Mesenchymal stem cell (in vitro differentiated cells and primary cell): ENCODE results near the gene ESCO1.
A peak's percentile ranks its signal among the peaks of the same experiment; 100 is the strongest.
"Not testable (repeated sequence)": the region's sequence is repeated elsewhere in the genome, so short reads cannot be mapped to it uniquely, and the experiment has no call there.

Experiments used
- DNase-seq: peaks from one replicate; pipeline ENCODE4 v3.0.0-alpha.2; 2013
- H2AFZ ChIP-seq: one replicate; pipeline ENCODE4 v1.6.1; 2013; ENCODE audit warnings: low read depth, mild to moderate bottlenecking, control low read depth, inconsistent platforms, low read length, moderate library complexity
- H2AK5ac ChIP-seq: 2 replicates; pipeline ENCODE4 v1.6.1; 2013; ENCODE audit warnings: low read length, moderate library complexity, mild to moderate bottlenecking, inconsistent platforms; ENCODE audit not compliant: severe bottlenecking
- H2BK120ac ChIP-seq: one replicate; pipeline ENCODE4 v1.6.1; 2013; ENCODE audit warnings: low read depth, mild to moderate bottlenecking, inconsistent platforms, low read length, moderate library complexity
- H2BK12ac ChIP-seq, 2 experiments: one replicate each; pipeline ENCODE4 v1.6.1; 2013; ENCODE audit warnings: inconsistent platforms in 2 of 2, low read length in 2 of 2, mild to moderate bottlenecking in 2 of 2, moderate library complexity in 2 of 2, control low read depth in 1 of 2
- H2BK15ac ChIP-seq: one replicate; pipeline ENCODE4 v1.6.1; 2013; ENCODE audit warnings: mild to moderate bottlenecking, low read depth, inconsistent platforms; ENCODE audit not compliant: poor library complexity, severe bottlenecking
- H2BK5ac ChIP-seq: 2 replicates; pipeline ENCODE4 v1.6.1; 2013; ENCODE audit warnings: low read depth, mild to moderate bottlenecking, low read length, control low read depth, inconsistent platforms; ENCODE audit not compliant: poor library complexity, severe bottlenecking
- H3K14ac ChIP-seq, 2 experiments: one replicate each; pipeline ENCODE4 v1.6.1; 2013; ENCODE audit warnings: inconsistent platforms in 2 of 2, low read length in 2 of 2, control low read depth in 1 of 2, mild to moderate bottlenecking in 1 of 2, moderate library complexity in 1 of 2
- H3K18ac ChIP-seq, 2 experiments: one replicate each; pipeline ENCODE4 v1.6.1; 2013; ENCODE audit warnings: inconsistent platforms in 2 of 2, low read length in 2 of 2, control low read depth in 1 of 2, low read depth in 1 of 2, mild to moderate bottlenecking in 1 of 2
- H3K23ac ChIP-seq, 2 experiments: one replicate each; pipeline ENCODE4 v1.6.1; 2013; ENCODE audit warnings: inconsistent platforms in 2 of 2, low read length in 2 of 2, mild to moderate bottlenecking in 2 of 2, moderate library complexity in 2 of 2, control low read depth in 1 of 2
- H3K27ac ChIP-seq: 2 replicates; pipeline ENCODE4 v1.5.1; 2013; ENCODE audit warnings: mild to moderate bottlenecking, moderate library complexity, low read length, control low read depth, inconsistent platforms; ENCODE audit not compliant: poor library complexity, severe bottlenecking
- H3K27me3 ChIP-seq, 2 experiments: 2 replicates each; pipeline versions ENCODE4 v1.6.1 to v1.7.0; 2013; ENCODE audit warnings: low read length in 2 of 2, mild to moderate bottlenecking in 2 of 2, moderate library complexity in 2 of 2, control low read depth in 1 of 2, inconsistent platforms in 1 of 2; ENCODE audit not compliant: control insufficient read depth in 1 of 2, insufficient read depth in 1 of 2
- H3K36me3 ChIP-seq, 2 experiments: 2 replicates each; pipeline versions ENCODE4 v1.6.1 to v1.7.0; 2013; ENCODE audit warnings: low read length in 2 of 2, control low read depth in 1 of 2, inconsistent platforms in 1 of 2, low read depth in 1 of 2, mild to moderate bottlenecking in 1 of 2; ENCODE audit not compliant: insufficient read depth in 2 of 2, control insufficient read depth in 1 of 2
- H3K4ac ChIP-seq, 2 experiments: one replicate each; pipeline ENCODE4 v1.6.1; 2013; ENCODE audit warnings: inconsistent platforms in 2 of 2, low read length in 2 of 2, mild to moderate bottlenecking in 2 of 2, moderate library complexity in 2 of 2, control low read depth in 1 of 2, low read depth in 1 of 2
- H3K4me1 ChIP-seq: 2 replicates; pipeline ENCODE4 v1.6.1; 2013; ENCODE audit warnings: low read depth, low read length, control low read depth; ENCODE audit not compliant: control insufficient read depth, insufficient read depth
- H3K4me2 ChIP-seq: 2 replicates; pipeline ENCODE4 v1.6.1; 2013; ENCODE audit warnings: low read length, mild to moderate bottlenecking, inconsistent platforms; ENCODE audit not compliant: poor library complexity, severe bottlenecking
- H3K4me3 ChIP-seq, 2 experiments: 2 replicates each; pipeline versions ENCODE4 v1.5.1 to v1.7.0; 2013; ENCODE audit warnings: low read length in 2 of 2, mild to moderate bottlenecking in 2 of 2, control low read depth in 1 of 2, low read depth in 1 of 2; ENCODE audit not compliant: insufficient read depth in 1 of 2
- H3K79me1 ChIP-seq: replicated peaks from 2 replicates; pipeline ENCODE4 v1.6.1; 2013; ENCODE audit warnings: mild to moderate bottlenecking, control low read depth, low read length, inconsistent platforms; ENCODE audit not compliant: poor library complexity, severe bottlenecking
- H3K9ac ChIP-seq: 2 replicates; pipeline ENCODE4 v1.7.0; 2013; ENCODE audit warnings: mild to moderate bottlenecking, low read length, moderate library complexity
- H3K9me3 ChIP-seq: 2 replicates; pipeline ENCODE4 v1.7.0; 2013; ENCODE audit warnings: mild to moderate bottlenecking, low read length; ENCODE audit not compliant: control insufficient read depth
- H4K8ac ChIP-seq: one replicate; pipeline ENCODE4 v1.6.1; 2013; ENCODE audit warnings: inconsistent platforms, mild to moderate bottlenecking, low read length, moderate library complexity
- H4K91ac ChIP-seq: one replicate; pipeline ENCODE4 v1.6.1; 2013; ENCODE audit warnings: mild to moderate bottlenecking, low read length, inconsistent platforms
- WGBS: methylation state at CpG from one replicate; pipeline ENCODE4 v1.1.7; 2013; ENCODE audit warnings: mixed read lengths; 5-methylcytosine and 5-hydroxymethylcytosine counted together

Gene ESCO1

GRCh38 chr18:21621640-21622039 is 21.1 kb upstream of the ESCO1 start:
- DNase-seq, H2BK12ac ChIP-seq, H3K27me3 ChIP-seq, H3K4me1 ChIP-seq, H2BK5ac ChIP-seq, H3K27ac ChIP-seq, H2BK15ac ChIP-seq, H3K9ac ChIP-seq, H3K4ac ChIP-seq, H4K91ac ChIP-seq, H3K4me3 ChIP-seq, H2AK5ac ChIP-seq, H3K23ac ChIP-seq, H3K18ac ChIP-seq, H2AFZ ChIP-seq, H3K9me3 ChIP-seq, H2BK120ac ChIP-seq, H3K14ac ChIP-seq, H3K4me2 ChIP-seq, H4K8ac ChIP-seq: not testable (repeated sequence)
- H3K36me3 ChIP-seq, result peaks cover 33 to 53% of the 10 kb centered on the region in 2 experiments
- 96% methylated on average over 7 of the region's 9 CpGs for WGBS
- H3K79me1 ChIP-seq, result peaks cover 11% of the 10 kb centered on the region

- Histone ChIP-seq H3K23ac (peak within 1 kb of the TSS in 1 of 2 experiments; percentile 72), H3K4me2 (peak within 1 kb of the TSS; percentile 73), H3K27ac (peak within 1 kb of the TSS; percentile 84), H3K4me1 (peaks cover 3% of the 10 kb centered on the region), H3K9me3 (no peaks in the 10 kb centered on the region), H3K9ac (peak within 1 kb of the TSS; percentile 99), H2BK5ac (peak within 1 kb of the TSS; percentile 5), H2BK120ac (no peak within 1 kb of the TSS), H3K27me3 (no peaks in the 10 kb centered on the region), H4K91ac (no peak within 1 kb of the TSS), H3K79me1 (no peaks in the 10 kb centered on the region), H3K4ac (peak within 1 kb of the TSS; percentile 57 to 97), H3K4me3 (peak within 1 kb of the TSS; percentile 91 to 96), H3K36me3 (peaks cover 7 to 19% of the 10 kb centered on the region in 2 experiments), H3K18ac (peak within 1 kb of the TSS; percentile 34 to 88), H4K8ac (peak within 1 kb of the TSS; percentile 85), H2BK15ac (peak within 1 kb of the TSS; percentile 15), H2AFZ (peak within 1 kb of the TSS; percentile 88), H2AK5ac (peak within 1 kb of the TSS; percentile 73), H2BK12ac (no peak within 1 kb of the TSS), H3K14ac (peak within 1 kb of the TSS in 1 of 2 experiments; percentile 81)
- WGBS, result 1% methylated on average over 56 of the region's 59 CpGs
- peak; percentile 92 for DNase-seq
Measured at GRCh38 chr18:21612125-21613039, 11.9 kb upstream of the ESCO1 start, which contains the start of gene SNRPD1. Gene SNRPD1 (plus strand): TSS chr18:21612314. CDS start chr18:21612430, 116 bp downstream.

- H3K36me3 ChIP-seq, result peaks cover 4 to 10% of the 10 kb centered on the region in 2 experiments
- 81% methylated on average over 29 of the region's 30 CpGs for WGBS
- H3K4me3 ChIP-seq, result peak overlapping the region in 1 of 2 experiments; percentile 96
- not testable (repeated sequence) for H2BK5ac ChIP-seq, H3K27ac ChIP-seq, H3K14ac ChIP-seq, H2BK15ac ChIP-seq, DNase-seq, H2BK12ac ChIP-seq, H3K23ac ChIP-seq, H4K91ac ChIP-seq, H2AK5ac ChIP-seq, H3K9me3 ChIP-seq, H3K79me1 ChIP-seq, H3K4me1 ChIP-seq, H3K27me3 ChIP-seq, H2BK120ac ChIP-seq, H3K4me2 ChIP-seq
- peak overlapping the region; percentile 99 for H3K9ac ChIP-seq
- peak overlapping the region; percentile 63 for H2AFZ ChIP-seq
- peak overlapping the region in 1 of 2 experiments; percentile 21 for H3K18ac ChIP-seq
- peak overlapping the region; percentile 85 for H4K8ac ChIP-seq
- H3K4ac ChIP-seq, result peak overlapping the region in 1 of 2 experiments; percentile 8
Measured at GRCh38 chr18:21611401-21612124, 11.1 kb upstream of the ESCO1 start.

GRCh38 chr18:21605213-21605612 is 4.7 kb upstream of the ESCO1 start:
- Histone ChIP-seq H4K91ac (no peak overlapping the region), H3K27ac (no peak overlapping the region), H3K4me3 (no peak overlapping the region), H3K23ac (no peak overlapping the region), H2BK120ac (no peak overlapping the region), H3K4ac (no peak overlapping the region), H3K36me3 (no peaks in the 10 kb centered on the region), H3K9me3 (no peaks in the 10 kb centered on the region), H3K4me2 (no peak overlapping the region), H3K14ac (no peak overlapping the region), H4K8ac (no peak overlapping the region), H2AK5ac (no peak overlapping the region), H3K79me1 (no peaks in the 10 kb centered on the region), H3K27me3 (no peaks in the 10 kb centered on the region), H2BK12ac (no peak overlapping the region), H2BK5ac (no peak overlapping the region), H2BK15ac (no peak overlapping the region), H3K9ac (no peak overlapping the region), H3K18ac (no peak overlapping the region), H2AFZ (no peak overlapping the region), H3K4me1 (peaks cover 1% of the 10 kb centered on the region)
- DNase-seq, result no peak
